ENCODE results near the gene ALPK3. TPM values are rescaled to one million over a fixed set of nuclear protein-coding genes. Genes with fewer than 3 reads are reported as not detected.

The ALPK3 gene
- total RNA-seq, 6 experiments from 2014 or later = 0.05 to 0.60 (median 0.26) TPM

GRCh38 chr15:84880007-84880406, 62.9 kb downstream of the ALPK3 start:
- Mint-ChIP-seq H3K9me3 (no peaks in the 10 kb centered on the region), H3K4me3 (no peak overlapping the region), H3K4me1 (ENCODE audit: low read depth) (no peaks in the 10 kb centered on the region), H3K27me3 (ENCODE audit: insufficient read depth) (peaks cover 15% of the 10 kb centered on the region), H3K36me3 (ENCODE audit: low read depth) (no peaks in the 10 kb centered on the region), H3K27ac (no peak overlapping the region)
- no peak for TF ChIP-seq CTCF (IDR thresholded peaks at IDR 0.05)
- no peak for DNase-seq

GRCh38 chr15:84880822-84881519, 63.8 kb downstream of the ALPK3 start:
- no peak for DNase-seq
- no peak overlapping the region for H3K4me3 Mint-ChIP-seq
- no peak overlapping the region for H3K27ac Mint-ChIP-seq
- TF ChIP-seq CTCF (IDR thresholded peaks at IDR 0.05) = no peak
- peaks cover 15% of the 10 kb centered on the region for H3K27me3 Mint-ChIP-seq (ENCODE audit: insufficient read depth)
- no peaks in the 10 kb centered on the region for H3K4me1 Mint-ChIP-seq (ENCODE audit: low read depth)
- H3K36me3 Mint-ChIP-seq (ENCODE audit: low read depth) = no peaks in the 10 kb centered on the region
- H3K9me3 Mint-ChIP-seq = no peaks in the 10 kb centered on the region

DNA sequence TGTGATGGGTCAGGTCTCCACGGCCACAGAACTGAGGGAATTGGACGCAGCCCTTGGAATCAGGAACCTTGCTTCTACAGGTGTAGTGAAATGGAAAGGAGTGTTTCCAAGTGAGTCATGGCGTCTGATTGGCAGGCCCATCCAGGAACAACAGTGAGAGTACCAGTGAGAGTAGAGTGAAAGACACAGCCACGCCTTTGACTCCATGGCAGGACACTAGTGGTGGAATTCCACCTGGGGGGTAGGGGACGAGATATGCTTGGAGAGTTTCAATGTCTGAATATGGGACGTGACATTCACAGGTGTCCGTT, 64.3 kb downstream of the ALPK3 start:
- Mint-ChIP-seq H3K27me3 (ENCODE audit: insufficient read depth) (peaks cover 15% of the 10 kb centered on the region), H3K4me3 (no peak overlapping the region), H3K4me1 (ENCODE audit: low read depth) (no peaks in the 10 kb centered on the region), H3K36me3 (ENCODE audit: low read depth) (no peaks in the 10 kb centered on the region), H3K27ac (no peak overlapping the region), H3K9me3 (no peaks in the 10 kb centered on the region)
- no peak for DNase-seq
- TF ChIP-seq CTCF (IDR thresholded peaks at IDR 0.05) = no peak

DNA sequence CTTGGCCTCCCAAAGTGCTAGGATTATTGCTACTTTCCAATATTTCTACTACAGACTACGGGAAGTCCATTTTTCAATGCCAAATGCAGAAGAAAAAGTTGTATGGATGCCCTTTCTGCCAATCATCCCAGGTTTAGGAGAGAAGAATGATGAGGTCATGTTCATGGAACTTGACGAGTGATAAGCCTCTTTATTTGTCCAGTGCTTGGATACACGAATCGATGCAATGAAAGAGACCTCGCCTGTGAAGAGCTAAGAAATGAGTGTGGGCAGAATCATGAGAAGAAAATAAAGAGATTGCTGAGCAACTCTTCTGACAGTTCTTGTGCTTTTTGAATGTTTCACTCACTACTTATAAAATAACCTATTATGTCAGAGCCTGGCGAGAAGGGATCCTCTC, 66.3 kb downstream of the ALPK3 start:
- H3K4me1 Mint-ChIP-seq (ENCODE audit: low read depth) = peaks cover 5% of the 10 kb centered on the region; the same call in 1 of the 2 replicates
- no peaks in the 10 kb centered on the region for H3K9me3 Mint-ChIP-seq
- H3K4me3 Mint-ChIP-seq = no peak overlapping the region
- no peak overlapping the region for H3K27ac Mint-ChIP-seq
- no peak for TF ChIP-seq CTCF (IDR thresholded peaks at IDR 0.05)
- H3K36me3 Mint-ChIP-seq (ENCODE audit: low read depth) = no peaks in the 10 kb centered on the region
- H3K27me3 Mint-ChIP-seq (ENCODE audit: insufficient read depth) = peaks cover 17% of the 10 kb centered on the region
- no peak for DNase-seq

DNA sequence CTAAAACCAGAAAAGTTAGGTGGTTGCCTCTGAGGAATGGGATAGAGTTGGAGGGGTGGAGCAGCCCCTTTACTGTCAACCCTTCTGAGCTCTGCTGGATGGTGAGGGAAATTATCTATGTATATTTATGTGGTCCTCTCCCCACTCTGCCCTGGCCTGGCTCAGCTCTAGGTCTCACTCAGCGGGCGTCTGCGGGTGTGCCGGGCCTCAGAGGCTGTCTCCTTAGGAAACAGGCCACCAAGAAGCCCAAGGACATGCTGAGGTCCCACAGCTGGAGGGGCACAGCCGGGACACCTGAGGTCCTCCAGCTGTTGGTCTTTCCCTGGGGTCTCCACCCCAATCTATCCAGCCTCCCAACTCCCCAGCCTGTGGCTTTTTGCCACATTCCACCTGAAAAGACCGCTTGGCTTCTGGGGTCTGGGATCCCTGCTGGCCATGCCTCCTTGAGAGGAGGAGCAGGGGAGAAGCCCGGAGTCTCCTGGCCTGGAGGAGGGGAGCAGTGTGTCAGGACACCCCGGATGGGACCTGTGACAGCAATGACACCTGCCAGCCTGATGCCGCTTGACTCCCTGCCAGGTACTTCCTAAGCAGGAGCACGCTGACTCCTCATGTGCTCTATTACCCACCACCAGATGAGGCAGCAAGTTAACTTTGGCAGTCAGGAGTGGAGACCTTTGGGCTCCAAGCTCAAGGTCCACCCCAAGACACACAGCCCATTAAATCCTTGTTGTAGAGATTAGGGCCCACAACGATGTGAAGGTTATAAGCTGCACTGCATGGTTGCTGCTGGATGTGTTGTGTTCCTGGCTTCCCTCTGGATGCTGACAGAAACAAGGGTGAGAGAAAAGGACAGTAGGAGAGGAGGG, 67.0 kb downstream of the ALPK3 start, which contains the start of gene SLC28A1:
TSS of gene SLC28A1 (plus strand) at position 747 of the 866 bp plus-strand sequence. CDS start 3,099 bp downstream, outside the sequence.
- Mint-ChIP-seq H3K9me3 (no peaks in the 10 kb centered on the region), H3K4me3 (no peak within 1 kb of the TSS), H3K36me3 (ENCODE audit: low read depth) (no peaks in the 10 kb centered on the region), H3K4me1 (ENCODE audit: low read depth) (peaks cover 5% of the 10 kb centered on the region; the same call in 1 of the 2 replicates), H3K27me3 (ENCODE audit: insufficient read depth) (peaks cover 15% of the 10 kb centered on the region), H3K27ac (no peak within 1 kb of the TSS)
- no peak for DNase-seq
- TF ChIP-seq CTCF (IDR thresholded peaks at IDR 0.05) = no peak

Data from HFFc6 (cell line).